ENCODE results near the gene SRPRB.

SRPRB gene

DNA sequence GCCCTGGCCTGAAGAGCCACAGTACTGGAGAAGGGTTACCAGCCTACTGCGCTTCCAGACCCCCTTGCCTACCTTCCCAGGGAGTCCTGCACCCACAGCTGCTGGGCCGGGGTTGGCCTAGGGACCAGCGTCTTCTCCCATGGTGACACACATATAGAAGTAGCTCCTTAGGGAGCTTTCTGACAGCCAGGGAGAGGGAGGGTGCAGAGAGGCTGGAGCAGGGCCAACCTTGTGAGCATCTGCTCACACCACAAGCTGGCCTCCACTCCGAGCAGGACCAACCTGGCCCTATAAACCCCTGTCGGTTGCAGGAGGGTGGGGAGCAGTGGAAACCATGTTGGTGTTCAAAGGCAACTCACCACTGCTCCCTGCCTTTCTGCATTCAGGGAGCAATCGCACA is 35.2 kb downstream of the SRPRB start:
- DNase-seq (ENCODE audit: low read depth, low spot score): no peak

DNA sequence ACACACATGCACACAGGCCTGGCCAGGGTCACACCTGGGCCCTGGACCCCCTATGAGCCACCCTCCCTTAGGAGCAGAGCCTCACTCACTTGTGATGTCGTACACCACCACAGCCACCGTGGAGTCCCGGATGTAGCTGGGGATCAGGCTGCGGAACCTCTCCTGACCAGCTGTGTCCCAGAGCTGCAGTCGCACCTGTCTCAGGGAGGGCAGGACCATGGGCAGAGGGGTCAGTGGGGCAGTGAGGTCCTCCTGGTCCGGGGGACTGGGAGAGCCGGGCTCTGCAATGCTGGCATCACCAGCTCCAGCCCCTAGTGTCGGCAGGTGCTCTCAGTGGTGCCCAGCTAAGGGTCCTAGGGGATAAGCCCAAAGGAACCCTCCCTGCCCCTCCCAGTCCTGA is 35.6 kb downstream of the SRPRB start:
- no peak for DNase-seq (ENCODE audit: low read depth, low spot score)

DNA sequence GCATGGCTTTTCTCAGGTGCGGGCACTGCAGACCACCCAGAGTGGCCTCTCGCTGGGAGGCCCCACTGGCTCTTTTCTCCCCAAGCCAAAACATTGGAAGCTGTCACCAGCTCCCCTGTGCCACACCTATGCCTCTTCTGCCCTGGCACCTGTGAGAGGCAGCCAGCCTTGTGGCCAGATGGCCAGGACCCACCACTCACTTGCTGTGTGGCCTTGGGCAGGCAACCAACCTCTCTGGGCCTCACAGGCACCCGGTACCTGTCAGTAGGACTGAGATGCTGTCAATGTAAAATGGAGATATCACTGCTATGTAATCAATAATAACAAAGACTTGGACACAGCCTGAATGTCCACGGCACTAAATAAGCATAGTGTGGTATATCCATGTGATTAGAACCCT is 36.5 kb downstream of the SRPRB start:
- DNase-seq (ENCODE audit: low read depth, low spot score): no peak

DNA sequence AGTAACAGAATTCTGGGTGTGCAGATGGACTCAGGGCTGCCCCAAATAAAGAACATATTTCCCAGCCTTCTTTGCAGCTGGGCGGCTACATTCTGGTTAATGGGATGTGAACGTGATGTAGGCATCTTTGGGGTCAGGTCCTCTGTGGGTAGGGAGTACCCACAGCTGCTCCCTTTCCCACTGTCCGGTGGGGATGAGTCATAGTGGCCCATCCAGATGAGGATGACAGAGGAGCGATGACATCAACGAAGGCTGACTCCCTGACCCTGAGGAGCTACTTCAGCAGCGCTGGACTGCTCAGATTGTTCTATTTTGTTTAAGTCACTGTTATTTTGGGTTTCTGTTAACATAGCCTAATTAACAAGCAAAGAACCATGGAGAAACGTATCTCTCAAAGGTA is 38.0 kb downstream of the SRPRB start:
- peak; percentile 80 for DNase-seq (ENCODE audit: low read depth, low spot score)

DNA sequence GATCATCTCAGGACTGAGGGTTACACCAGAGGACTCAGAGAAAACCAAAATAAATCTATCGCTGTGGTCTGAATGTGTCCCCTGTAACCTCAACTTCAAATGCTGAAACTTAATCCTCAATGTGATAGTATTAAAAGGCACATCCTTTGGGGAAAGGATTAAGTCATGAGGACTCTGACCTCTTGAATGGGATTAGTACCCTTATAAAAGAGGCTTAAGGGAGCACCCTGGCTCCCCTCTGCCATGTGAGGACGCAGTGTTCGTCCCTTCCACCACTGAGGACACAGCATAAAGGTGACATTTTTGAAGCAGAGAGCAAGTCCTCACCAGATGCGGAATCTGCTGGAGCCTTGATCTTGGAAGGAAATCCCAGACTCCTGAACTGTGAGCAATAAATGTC is 39.5 kb downstream of the SRPRB start:
- DNase-seq (ENCODE audit: low read depth, low spot score): no peak

DNA sequence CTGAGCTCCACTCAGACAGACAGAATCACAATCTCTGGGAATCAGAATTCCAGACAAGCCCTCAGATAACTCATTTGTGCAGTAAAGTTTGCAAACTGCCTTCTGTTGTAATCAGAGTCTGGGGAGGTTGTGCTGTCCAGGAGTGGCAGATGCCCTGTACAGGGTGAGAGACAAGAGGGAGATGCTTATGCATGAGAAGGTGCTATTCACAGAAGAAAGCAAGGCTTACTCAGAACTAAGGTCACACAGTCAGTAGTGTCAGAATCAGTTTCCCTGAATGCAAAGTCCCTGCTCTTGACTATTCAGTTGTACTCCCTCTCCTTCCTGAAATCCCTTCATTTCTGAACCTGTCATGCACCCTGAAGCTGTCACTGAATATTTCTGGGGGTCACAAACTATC is 43.7 kb downstream of the SRPRB start:
- no peak for DNase-seq (ENCODE audit: low read depth, low spot score)

DNA sequence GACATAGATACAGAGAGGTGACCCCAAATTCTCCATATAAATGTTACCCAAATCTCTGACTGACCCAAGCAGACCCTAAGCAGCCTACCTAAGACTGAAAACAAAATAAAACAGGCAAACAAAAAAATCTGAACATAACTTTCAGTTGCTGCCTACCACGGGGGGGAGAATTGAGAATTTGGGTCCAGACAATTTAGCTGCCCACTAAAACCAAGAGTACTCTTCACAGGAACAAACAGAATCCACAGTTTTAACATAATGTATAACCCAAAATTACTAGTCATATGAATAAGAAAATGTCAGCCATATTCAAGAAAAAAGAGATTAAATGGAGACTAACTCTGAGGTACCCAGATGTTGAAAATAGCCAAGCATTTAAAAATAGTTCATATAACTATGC is 44.4 kb downstream of the SRPRB start:
- DNase-seq (ENCODE audit: low read depth, low spot score): no peak

DNA sequence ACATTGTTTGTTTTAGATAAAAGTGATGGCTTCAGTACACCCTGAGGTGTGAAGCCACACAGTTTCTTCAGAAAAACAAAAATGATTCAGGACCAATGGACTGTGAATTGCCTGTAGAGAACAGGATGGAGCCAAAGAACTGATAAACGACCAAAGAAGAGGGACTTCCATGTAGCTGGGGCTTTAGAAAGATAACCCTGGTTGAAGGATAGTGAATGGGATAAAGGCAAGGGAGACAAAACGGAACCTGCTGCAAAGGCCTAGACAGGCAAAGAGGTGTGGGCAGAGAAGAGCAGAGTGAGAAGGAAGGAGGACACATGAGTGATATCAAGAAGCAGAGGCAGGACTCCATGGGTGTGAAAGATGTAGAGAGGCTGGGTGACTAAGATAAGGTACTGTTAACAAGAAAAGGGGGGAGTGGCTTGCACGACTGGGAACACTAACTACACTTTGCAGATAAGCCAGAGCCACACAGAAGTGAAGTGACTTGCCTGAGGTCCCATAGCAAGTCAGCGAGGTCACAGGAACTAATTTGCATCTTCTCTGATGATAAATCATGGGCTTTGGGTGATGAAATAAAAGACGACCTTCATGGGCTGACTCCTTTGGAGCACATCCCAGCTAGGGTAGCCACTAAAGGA is 45.8 kb downstream of the SRPRB start:
- no peak for DNase-seq (ENCODE audit: low read depth, low spot score)

DNA sequence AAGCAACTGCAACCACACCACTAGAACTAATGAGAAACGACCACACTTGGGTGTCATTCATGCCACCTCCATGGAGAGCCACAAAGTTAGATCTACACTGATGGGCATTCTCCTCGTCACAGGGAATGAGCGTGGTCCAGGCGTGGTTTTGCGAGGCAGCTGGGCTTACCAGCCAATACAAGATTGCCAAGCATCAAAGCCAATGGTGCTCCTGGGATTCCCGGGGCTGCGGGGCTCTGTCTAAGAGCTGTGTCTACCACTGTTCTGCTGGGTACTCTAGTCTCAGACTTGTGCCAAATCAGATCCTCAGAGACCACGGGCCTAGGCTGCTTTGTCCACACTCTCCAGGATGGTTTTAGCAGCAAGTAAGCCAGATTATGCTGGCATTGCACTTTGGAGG is 46.3 kb downstream of the SRPRB start:
- no peak for DNase-seq (ENCODE audit: low read depth, low spot score)

DNA sequence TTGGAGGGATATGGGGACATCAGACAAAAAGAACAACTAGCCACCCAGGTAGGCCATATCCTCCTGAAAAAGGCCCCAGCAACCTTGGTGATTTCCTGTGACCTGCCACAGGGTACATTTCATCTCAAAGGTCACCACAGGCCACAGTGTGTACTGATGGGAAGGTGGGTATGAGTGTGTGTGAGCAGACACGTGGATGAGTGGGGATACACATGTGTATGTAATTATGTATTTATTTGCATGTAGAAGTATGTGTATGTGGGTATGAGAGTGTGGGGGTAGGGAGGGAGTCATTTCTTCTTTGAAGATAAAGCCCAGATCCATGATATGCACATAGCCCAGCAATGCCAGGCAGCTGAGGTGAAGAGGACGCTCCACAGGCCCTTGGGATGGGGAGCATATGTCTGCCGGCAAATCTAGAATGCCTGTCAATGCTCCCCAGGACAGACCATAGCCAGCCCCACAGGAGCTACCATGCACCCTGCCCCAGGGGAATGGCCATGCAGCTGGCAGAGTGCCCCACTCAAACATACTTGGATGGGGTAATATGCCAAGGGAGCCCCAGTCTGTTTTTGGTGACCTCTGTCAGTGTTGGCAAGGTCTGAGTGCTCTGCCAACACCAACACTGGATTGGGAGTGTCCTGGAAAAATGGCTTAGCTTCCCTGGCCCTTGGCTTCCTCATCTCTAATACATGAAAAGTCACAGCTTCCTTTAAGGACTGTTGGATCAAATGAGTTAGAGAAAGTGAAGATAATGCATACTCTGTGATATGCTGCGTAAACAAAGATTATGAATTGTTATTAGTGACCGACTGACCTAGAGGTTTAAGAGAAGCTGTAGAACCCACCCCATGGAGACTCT is 47.7 kb downstream of the SRPRB start:
- DNase-seq (ENCODE audit: low read depth, low spot score): no peak

DNA sequence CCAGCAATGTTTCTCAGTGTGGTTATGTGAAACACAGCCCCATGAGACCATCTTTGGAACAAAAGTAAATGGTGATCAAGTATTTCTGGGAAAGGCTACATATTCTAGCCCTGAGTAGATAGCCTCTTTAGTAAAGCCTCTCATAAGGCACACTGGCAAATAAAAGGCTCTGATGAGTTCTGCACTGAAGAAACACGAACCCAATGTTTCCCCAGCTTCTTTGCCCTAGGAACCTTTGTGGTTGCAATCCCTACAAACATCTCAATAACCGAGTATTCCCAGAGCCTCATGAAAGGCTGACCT is 48.3 kb downstream of the SRPRB start:
- no peak for DNase-seq (ENCODE audit: low read depth, low spot score)

DNA sequence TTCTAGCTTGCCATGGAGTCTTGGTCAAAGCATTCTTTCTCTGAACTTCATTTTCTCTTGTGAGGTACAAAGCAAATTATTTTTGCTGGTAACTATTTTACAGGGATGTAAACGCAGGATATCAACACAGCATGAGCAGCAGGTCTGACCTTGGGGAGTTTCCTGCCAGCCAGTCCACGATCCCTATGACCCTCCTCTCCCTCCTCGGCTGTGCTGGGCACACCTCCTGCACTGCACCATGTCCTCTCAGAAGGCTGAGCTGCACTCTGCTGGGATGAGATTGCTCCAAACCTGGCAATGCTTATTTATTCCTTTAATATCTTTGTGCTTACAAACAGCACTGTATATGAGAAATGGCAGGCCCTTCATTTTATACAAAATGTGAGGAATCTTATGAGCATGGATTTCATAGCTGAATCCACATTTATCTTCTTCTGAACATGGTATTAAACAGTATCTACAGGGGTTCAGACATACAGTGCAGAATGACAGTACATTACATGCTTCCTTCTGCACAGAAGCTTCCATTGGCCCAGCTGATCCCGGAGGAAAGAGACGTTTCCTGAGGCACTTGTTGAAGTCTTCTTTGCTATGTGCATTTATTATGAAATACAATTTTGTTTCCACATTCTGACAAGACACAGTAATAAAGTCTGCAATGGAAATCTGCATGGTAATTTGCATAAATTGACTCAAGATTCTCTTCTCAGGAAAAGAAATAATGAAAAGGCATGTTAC is 48.8 kb downstream of the SRPRB start:
- no peak for DNase-seq (ENCODE audit: low read depth, low spot score)

DNA sequence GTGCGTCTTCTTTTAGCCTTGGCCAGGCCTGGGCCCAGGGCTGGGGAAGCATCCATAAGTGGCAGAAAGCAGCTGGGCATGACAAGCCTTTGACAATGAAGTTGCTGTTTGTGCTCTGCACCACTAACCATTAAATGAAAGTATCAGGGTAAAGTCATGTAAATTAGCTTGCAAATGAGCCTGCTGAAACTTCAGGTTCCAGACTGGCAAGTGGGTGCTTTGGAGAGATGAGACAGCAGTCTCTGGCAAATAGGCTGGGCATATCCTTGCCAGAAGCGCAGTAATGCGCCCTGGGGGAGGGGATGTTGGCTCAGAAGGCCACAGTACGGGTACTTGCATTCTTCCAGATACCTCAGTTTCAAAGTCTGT is 49.4 kb downstream of the SRPRB start:
- DNase-seq (ENCODE audit: low read depth, low spot score): no peak

DNA sequence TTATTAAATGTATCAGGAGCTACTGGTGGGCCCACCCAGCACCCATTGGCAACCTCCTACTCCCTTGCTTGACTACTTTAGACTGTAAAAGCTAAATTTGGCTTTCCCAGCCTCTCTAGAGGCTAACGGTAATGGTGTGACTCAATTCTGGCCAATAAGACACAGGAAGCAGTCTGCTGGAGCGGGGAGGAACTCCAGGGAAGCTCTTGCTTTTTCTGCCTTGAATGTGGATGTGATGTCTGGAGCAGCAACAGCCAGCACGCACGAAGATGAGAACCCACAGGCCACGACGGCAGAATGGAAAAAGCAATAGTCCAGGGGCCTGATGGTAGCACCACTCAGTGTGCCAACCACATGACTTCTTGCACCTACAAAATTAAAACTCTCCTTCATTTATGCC is 50.2 kb downstream of the SRPRB start:
- no peak for DNase-seq (ENCODE audit: low read depth, low spot score)

DNA sequence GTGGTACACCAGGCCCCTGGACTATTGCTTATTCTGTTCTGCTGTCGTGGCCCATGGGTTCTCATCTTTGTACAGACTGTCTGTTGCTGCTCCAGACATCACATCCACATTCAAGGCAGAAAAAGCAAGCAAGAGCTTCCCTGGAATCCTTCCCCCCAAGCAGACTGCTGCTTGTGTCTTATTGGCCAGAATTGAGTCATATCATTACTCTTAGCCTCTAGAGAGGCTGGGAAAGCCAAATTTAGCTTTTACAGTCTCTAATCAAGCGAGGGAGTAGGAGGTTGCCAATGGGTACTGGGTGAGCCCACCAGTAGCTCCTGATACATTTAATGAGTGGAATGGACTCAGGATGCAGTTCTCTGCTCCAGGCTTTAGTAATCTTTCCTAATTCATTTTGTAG is 50.7 kb downstream of the SRPRB start:
- DNase-seq (ENCODE audit: low read depth, low spot score): no peak

DNA sequence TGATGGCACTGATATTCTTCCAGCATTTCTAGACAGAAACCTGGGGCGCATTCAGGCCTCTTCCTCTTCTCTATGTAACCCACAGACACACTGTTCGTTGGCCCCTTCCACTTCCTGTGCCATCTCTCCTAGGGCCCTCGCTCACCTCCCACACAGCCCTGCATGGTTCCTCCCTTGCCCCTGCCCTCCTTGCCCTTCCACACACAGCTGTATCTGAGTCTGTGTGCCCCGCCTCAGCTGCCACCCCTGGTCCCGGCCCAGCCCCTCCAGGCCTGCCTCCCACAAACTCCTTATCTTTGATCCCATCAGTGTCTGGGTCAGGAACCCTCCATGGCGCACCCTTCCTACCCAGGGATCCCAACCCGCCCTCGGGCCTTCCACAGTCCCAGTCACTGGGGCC is 52.2 kb downstream of the SRPRB start:
- no peak for DNase-seq (ENCODE audit: low read depth, low spot score)

DNA sequence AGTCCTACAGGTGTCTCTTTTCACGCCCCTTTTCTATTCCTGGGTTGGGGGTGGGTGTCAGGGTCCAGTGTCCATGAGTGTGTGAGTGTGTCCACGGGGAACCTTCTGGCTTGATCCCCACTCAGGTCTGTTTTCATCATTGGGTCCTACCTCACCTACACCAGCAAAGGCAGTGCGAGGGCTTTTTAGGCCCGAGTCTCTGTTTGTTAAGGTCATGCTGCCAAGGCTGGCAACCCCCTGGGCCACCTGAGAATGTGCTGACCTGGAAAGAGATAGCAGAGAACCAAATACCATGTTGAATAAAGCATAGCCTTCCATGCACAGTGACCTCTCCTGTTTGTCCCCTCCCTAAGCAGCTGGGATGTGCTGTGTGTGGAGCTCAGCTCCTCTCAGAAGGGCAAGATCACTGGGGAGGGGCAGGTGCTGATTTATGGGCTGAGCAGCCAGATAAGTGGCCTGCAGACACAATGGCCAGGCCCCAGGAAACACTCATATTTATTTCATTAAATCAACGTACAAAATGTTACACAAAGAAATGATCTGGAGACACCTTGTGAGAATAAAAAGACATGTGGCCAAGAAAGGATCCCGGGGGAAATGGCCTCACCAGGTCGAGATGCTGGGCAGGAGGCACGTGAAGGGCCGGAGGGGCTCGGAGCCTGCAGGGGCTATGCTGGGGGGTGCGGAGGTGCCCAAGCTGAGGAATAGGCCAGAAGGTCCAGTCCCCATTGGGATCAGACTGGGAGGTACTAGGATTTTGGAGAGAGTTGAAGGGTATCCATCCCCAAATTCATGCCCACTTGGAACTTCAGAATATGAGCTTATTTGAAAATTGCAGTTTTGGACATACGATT is 54.0 kb downstream of the SRPRB start:
- DNase-seq (ENCODE audit: low read depth, low spot score): no peak

DNA sequence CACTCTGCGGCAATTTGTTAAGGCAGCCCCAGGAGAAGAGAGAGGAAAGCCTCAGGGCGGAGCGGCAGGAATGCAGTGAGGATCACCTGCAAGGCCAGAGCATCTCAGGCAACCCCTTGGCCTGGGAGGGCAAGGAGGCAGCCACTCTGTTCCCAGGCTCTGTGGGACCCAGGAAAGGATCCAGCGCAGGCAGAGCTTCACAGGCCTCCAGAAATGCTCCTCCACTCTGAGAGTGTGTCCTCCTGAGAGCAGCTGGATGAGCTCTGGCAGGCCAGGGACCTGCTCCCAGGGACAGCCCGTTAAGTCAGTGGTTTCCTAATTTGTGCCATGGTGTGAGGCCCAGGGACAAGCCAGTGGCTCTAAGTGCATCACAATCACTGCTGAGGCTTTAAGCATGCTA is 54.9 kb downstream of the SRPRB start:
- no peak for DNase-seq (ENCODE audit: low read depth, low spot score)

DNA sequence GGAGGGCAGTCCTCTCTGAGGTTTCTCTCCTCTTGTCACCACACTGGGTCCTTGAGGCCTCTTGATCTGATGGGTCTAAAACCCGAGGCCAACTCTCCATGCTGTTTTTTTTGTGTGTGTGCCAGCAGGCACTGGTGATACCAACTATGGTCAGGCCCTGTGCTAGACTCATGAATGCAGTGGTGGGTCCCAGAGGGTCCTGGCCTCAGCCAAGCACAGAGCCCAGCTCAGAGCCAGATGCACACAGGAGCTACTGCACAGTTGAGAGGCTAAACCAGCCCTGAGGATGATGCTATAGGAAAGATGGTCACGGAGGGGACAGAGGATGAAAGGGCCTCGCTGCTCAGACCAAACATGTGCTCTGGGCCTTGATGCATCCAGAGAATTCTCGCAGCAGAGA is 56.5 kb downstream of the SRPRB start:
- no peak for DNase-seq (ENCODE audit: low read depth, low spot score)

DNA sequence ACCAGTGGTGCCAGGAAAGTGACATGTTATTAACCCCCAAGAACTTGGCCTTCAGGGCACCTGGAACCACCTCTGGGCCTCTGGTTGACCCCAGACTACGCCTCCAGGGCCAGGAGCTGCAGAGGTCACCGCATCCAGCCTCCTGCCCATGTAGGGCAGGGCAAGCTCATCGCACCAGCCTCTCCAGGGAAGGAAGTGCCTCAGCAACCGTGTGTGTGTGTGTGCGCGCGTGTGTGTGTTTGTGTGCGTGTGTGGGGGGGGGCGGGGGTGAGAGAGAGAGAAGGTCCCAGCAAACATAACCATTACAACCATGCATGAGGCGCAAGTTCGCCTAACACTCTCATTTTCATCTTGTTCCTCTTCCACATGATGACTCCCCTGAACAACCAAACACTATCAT is 58.3 kb downstream of the SRPRB start:
- no peak for DNase-seq (ENCODE audit: low read depth, low spot score)

DNA sequence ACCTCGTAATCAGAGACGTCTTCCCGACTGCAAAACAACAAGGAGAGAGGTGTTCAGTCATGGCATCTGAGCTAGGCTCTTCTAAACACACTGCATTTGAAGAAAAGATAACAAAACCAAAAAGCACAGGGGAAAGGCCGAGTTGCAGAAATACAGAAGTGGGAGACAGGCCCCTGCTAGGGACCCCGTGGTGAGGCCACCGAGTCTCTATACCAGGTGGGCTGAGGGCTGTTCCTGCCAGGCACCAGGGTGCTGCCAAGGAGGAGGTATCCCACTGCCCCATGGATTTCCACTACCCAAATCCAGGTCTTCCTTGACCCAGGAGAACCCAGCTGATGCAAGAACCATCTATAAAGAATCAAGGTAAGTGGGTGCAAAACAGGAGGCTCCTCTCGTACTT is 59.0 kb downstream of the SRPRB start:
- DNase-seq (ENCODE audit: low read depth, low spot score): no peak

Data from brain pericyte (primary cell).